ENCODE measurements around the gene DSCAML1.

DSCAML1 gene

DNA sequence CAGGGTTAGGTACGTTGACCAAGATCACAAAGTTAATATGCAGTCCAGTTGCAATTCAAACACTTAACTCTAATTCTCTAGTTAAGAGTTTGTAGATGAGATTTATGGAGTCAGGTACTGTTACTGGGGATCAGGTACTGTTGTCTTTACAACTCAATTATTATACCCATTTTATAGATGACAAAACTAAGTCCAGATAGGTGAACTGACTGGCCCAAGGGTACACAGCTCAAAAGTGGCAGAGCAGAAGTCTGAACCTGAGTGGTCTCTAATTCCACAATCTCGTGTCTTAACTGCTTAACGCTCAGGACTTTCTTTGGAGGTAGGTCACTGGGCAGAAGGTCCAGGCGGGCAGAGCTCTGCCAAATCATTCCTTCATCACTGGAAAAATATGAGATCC is 77.5 kb downstream of the DSCAML1 start:
- no peak for DNase-seq

DNA sequence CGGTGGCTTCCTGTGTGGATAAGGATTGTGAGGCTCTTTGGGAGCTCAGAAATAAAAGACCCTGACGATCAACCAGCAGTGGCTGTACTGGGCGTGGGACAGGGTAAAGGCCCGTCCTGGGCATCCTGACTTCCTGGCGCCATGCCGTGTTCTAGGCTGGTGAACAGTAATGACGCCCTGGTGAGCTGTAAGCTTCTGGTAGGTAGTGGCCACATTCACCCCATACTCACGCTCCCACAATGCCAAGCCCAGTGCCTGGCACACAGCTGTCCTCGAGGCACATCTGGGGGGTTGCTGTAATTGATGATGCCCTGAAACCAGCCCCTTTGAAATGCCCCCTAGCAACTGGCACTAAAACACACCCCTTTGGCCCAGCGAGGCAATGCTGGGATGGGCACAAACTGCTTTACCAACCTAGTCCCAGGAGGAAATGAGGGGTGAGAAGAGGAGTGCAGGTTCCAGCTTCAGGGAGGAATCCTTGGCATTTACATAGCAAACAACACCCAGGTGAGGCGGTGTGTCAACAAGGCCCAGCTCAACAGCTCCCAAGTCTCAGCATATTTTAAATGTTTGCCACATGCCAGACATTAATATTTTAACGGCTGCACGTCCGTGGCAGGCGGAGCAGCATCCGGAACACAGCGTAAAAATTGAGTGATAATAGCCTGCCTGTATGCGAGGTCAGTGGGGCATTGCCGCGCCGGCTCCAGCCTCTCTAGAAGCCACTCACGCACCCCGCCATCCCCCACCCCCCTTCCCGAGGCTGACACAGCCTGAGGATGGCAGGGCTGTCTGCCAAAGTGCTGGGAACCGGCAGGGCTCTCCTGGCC is 79.3 kb downstream of the DSCAML1 start:
- no peak for DNase-seq

DNA sequence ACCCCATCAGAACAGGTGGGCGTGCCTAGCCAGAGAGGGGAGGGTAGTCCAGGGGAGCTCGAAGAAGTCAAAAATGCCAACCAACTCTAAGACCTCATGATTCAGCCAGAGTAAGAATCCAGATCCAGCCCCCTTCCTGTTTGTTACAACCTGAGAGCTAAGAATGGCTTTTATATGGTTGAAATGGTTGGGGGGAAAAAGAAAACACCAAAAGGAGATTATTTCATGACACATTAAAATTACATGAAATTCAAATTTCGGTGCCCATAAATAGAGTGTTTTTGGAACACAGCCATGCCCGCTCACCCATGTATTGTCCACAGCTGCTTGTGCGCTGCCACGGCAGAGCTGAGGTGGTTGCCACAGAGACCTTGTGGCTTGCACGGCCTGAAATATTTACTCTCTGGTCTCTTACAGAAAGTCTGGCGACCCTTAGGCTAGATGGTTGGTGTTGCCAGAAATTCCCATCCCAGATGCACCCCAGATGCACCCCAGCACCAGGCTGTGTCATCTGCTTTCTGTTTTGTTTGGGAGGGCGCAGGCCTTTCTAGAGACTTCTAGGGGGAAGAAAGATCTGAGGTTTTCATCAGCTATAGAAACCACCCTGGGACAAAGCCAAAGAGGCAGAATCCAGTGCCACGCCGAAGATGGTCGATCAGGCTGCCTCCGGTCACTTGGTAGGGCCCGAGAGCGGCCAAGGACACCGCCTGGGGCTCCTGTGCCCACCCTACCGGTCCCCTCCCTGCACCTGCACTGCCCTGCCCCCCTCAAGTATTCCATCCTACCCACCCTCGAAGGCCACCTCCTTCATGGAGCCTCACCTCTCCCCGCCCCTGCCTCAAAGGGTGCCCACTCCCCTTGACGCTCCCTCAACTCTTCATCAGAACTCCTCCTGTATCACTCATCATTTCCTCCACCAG is 80.2 kb downstream of the DSCAML1 start:
- DNase-seq: no peak

DNA sequence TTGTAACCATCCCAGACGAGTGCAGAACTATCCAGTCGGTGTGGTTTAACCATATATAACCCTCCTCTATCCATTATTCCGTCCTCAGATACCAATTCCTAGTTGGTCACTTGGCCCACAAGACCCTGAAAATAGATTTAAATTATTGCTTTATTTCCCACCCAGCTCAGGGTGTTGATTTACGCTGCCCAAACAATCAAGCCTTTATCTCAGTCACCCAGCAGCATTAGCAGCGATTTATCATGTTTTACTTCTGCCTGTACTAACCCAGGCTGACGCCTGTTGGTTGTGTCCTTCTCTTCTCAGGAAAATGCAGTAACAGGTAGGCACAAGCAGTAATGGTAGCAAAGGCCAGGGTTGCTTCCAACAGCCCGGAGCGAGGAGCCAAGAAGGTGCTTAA is 81.2 kb downstream of the DSCAML1 start:
- DNase-seq: no peak

DNA sequence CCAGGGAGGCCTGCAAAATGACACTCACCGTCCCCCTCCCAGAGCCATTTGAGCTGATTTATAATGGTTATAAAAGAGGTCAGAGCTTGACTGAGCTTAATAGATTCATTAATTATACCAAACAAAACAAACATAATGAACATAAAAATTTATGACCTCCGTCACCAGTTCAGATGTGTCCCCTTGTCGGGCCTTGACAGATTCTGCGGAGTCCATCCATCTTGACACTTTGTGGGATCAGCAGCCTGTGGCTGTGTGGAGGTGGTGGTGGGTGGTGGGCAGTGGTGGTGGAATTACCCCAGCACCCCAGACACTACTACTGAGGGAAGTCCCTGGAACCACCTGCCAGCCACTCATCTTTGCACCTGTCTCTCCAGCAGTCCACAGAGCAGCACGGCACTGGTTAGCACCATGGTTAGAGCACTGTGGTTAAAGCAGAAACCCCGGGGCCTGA is 83.5 kb downstream of the DSCAML1 start:
- DNase-seq: no peak

DNA sequence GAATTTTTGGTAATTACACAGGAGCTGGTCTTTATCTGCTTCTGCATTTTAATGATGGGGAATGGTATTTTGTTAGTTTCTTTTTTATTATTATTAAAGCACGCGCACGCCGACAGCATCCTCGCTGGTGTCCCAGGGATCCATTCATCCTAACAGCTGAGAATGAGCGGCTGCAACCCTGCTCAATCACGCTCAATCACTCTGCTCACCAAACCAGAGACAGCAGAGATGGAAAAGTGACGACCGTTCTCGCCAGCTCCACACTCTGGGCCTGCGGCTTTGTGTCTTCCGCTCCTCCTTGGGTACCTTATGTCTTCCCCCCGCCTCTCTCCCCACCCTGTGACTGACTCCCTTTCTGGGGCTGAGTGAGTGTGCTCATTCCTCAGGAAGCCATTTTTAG is 84.5 kb downstream of the DSCAML1 start:
- no peak for DNase-seq

DNA sequence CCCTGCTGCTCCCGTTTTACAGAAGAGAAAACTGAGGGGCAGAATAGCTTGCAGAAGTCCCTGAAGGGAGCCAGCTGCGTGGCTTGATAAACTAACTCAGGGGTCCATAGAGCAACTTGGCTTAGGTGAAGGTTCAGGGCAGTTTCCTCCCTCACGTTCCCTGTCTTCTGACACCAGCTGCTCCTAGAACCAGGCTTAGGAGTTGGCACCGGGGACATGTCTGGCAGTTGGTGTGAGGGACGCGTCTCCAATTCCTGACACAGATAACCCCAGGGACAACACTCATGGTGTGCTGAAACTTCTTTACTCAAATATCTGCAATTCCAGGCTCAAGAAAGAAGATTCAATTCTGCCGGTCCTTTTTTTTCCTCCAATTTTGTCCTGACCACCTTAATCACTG is 85.7 kb downstream of the DSCAML1 start:
- DNase-seq: no peak

DNA sequence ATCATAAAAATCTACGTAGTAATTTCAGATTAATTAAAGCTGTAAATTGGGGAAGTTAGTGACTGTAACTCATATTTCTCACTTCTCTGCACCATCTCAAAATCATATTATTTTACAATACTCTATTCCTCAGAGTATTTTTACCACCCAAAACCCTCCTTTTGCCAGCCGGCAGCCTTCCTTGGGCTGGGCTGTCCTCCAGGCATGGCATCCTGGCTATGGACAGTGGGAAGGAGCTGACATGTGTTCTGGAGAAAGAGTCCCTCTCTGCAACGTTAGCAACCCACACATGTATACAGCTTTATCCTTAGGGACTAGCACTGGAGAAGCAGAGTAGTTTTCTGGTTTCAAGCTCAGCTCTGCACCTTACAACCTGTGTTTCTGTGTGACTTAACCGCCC is 86.8 kb downstream of the DSCAML1 start:
- no peak for DNase-seq

DNA sequence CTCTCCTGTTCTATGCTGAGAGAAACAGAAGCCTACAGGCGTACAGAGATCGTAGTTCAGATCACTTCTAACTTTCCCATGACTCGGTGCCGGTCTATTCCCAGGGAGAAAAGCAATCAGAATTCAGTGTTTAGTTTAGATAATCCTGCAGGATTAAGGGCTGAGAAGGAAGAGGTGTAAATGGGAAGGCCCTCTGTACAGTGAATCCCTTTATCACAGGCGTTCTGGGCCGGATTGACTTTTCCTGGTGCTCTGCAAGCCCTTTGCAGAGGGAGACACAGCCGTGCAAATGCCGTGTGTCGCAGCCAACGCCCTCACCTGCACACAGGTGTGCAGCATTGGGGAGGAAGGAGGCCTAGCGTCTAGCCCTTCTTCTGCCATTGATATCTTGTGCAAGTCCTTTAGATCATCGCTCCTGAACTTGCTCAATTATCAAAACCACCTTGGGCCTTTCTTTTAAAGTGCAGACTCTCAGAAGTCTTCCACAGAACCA is 90.6 kb downstream of the DSCAML1 start:
- no peak for DNase-seq

DNA sequence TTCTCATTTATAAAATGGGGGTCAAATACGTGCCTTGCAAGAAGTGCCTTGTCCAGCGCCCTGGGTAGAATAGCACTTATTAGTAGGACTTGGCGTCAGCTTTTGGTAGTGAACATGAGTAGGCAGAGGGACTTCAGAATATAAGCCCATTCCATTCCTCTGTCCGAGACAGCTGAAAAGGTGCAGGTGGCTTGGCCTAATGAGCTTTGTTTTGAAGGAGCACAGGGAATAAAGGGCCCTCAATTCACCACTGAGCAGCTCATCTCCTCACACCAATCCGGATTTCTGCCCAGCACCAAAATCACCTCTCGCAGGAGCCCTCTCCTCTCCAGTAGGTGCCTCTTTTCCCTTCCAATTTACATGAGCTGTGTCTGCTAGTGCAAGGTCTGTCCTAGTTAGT is 91.2 kb downstream of the DSCAML1 start:
- DNase-seq: no peak

DNA sequence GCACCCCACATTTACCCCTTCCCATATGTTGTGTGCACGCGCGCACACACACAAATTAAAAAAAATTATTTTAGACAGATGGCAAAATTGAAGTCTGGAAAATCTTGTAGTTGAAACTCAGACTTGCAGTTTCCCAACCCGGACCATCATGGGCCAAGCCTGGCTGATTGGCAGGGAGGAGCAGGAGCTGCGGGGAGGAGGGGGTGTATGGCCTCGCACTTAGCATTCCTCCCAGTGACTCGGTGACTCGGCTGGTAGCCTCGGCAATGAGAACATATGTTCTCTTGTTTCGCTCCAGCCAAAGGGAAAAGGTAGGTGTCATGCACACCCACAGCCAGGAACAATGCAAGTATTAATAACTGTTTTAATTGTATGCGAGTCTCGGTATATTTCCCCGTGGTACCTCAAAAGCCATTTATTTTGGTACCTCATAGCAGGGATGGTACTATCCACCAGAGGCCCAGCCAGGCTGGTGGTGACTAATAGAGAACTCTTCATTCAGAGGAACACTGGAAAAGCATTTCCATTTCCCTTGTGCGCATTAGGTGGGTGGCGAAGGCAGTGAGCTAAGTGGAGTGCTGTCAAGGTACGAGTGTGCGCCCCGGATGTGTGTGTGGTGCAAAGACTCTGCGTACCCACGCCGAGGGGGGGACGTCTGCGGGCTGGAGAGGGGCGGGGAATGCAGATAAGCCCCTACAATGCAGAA is 92.5 kb downstream of the DSCAML1 start:
- no peak for DNase-seq

DNA sequence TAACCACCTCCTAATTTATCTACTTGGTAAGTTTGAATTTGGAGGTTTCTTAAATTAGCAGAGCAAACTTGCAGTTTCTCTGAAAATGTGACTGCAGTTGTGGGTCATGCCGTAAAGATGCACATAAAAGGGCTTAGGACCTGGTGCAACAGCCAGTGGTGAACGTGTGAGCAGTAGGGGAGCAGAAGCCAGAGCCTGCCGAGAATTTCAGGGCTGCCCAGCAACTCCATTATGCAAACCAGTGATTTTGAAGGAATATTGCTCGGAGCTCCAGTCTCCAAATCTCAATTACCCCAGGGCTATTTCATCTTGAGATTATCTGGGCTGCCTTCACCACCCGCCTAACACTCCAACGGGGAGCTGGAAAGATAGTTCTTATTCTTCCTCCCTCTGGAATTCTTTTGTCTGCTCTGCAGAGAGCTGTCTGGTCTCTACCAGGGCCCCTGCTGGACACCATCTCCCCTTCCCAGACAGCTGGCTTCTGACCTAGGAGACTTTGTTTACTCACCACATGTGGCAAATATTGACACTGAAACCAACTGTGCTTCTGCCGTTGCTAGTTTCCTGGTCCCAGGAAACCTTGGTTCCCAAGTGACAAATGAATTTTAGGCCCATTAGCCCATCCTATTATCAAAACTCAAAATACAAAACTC is 93.9 kb downstream of the DSCAML1 start:
- DNase-seq: no peak

DNA sequence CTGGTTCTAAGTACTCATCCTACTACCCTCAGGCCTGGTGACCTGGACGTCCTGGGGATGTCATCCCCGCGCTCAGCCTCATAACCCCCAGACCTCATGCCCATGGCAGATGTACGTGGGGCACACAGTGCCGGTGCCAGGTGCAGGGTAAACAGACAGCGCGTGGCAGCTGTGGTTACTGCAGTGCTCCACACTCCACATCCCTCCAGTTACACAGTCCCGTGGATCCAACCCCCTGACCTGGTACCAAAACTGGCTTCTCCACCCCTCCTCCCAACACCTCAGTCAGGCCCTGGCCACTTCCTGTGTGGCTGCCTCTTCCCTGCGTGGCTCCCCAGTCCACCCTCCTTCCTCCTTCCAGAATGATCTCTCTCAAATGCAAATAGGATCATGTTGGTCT is 95.2 kb downstream of the DSCAML1 start:
- no peak for DNase-seq

DNA sequence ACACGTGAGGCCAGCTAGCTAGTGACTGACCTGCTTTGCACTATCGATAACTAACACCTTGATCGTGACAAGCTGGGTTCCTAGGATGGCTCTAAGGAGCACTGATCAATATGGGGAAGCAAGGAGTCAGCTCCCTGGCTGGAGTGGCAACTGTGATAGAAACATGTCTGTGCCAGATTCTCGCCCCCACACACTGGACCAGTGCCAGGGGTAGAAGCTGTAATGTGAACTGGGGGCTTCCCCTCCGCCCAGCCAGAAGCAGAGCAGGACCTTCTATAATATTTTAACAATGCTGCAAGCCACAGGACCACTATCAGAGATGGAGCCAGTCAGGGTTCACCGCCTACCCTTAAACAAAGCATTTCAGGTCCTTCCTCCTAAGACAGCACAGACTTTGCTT is 96.5 kb downstream of the DSCAML1 start:
- no peak for DNase-seq

DNA sequence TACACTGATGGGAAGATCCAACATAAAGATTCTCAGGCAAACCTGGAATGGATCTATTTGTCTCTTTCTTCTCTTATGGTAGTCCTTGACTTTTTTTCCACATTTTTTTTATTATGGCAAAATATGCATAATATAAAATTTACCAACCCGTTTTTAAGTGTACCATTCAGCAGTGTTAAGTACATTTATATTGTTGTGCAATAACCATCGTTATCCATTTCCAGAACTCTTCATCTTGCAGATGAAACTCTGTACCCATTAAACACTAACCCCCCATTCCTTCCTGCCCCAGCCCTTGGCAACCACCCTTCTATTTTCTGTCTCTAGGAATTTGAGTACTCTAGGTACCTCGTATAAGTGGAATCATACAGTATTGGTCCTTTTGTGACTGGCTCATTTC is 99.7 kb downstream of the DSCAML1 start:
- DNase-seq: no peak

DNA sequence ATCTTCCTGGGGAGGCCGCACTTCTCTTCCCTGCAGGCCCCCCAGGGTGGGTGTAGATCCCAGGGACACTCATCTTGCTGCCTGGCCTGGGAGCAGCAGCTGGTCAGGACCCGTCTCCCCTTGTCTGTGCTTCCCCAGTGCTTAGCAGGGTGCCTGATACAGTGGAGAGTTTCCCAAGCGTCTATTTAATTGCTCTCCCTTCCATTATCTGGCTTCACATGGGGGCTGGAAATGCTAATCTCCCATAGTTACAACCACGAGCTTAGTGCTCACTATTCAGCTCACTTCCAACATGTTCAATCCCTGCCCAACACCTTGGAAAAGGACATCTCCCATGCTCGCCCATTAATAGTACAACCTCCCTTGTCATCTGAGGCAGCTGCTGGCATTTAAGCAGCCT is 100.5 kb downstream of the DSCAML1 start:
- no peak for DNase-seq

DNA sequence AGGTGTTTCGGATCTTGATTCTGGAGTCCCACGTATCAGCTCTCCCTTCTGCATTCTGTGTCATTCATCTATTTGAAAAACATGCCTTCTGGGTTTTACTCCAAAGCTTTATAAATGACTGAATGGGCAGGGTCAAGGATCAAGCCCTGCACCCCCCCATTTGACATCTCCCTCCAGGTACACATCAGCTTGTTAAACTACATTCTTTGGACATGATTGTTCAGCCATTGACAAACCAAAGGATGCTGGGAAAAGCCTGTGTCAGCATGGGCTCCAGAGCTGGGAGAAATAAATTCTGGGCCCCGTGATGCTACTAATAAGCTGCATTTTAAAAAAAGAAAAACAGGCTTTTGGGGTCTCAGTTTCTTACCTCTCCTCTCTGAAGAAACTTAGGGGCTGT is 103.7 kb downstream of the DSCAML1 start:
- DNase-seq: no peak

DNA sequence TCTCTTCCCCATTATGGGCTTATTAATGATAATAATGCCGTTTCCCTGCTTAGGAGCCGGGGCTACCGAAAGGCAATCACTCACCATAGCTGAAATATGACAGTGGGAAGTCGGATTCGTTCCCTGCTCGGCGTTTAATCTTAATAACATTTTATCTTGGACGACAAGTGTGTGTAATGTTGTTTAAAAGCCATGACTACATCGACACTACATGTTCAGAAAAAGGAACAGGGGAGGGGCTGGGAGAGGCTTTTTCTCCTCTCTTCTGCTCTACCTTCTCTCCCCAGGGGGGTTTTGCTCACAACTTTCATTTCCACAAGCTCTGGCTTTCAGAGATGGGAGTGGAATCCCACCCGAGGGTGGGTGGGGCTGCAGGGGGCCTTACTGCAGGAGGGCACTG is 105.5 kb downstream of the DSCAML1 start:
- DNase-seq: no peak

DNA sequence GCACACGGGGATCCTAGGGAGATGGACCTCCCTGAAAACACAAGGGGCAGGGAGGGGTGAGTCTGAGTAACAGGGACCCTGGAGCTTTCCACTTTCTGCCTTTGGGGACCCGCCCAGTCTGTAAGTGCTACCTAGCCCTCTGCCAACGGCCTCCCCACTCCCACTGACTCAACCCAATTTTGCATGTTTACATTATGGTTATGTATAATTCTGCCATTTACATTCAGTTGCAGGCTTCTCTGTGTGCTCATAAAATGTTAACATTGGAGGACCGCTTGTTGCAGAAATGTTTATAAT is 105.8 kb downstream of the DSCAML1 start:
- DNase-seq: no peak

DNA sequence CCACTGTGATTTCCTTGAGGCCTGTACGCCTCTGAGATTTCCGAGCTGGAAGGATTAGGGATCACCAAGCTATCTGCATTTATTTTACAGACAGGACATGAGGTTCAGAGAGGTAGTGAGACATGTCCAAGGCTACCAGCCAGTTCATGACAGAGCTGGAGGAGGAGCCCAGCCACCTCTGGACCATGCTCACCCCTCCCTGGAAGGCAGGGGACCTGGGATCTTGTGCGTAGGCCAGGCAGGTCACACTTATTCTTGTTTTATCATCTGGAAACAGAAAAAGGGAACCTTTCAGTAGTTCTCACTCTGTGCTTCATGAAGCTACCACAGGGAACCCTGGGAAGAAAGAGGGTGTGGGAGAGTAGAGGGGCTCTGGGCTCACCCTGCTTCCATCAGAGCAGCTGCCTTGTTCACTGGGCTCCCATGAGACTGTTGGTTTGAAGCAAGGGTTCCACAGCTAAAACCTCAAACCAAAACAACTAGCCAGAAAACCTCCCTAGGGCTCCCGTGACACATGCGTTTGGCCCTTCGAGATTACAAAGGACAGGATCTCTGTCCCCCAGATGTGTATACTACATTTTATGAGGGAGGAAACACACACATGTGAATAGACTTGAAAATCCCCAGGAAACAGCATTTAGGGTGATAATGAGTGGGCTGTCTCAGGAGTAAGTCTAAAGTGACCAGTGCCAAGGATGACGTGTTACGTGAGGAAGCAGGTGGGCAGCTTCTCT is 106.4 kb downstream of the DSCAML1 start:
- DNase-seq: no peak

DNA sequence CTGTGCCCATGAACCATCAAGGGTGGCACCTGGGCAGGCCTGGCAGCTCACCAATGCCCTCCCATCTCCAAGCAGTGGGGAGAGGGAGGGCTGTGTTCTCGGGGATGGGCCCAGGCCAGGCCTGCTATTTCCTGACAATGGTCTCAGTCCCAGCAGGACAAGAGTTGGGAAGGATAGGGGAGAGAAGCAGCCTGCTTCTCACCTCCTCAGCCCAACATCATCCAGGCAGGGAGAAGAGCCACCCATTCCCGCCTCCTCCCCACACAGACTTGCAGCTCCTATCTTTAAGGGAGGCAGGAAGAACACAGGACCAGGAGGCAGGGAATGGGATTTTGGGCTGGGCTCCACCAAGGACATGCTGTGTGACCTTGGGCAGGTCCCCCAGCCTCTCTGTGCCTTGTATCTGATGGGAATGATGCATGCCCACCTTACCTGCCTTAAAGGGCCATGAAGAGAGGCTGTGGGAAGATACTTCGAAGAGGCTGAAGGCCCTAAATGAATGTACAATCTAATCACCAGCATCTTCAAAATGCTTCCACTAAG is 108.7 kb downstream of the DSCAML1 start:
- no peak for DNase-seq

DNA sequence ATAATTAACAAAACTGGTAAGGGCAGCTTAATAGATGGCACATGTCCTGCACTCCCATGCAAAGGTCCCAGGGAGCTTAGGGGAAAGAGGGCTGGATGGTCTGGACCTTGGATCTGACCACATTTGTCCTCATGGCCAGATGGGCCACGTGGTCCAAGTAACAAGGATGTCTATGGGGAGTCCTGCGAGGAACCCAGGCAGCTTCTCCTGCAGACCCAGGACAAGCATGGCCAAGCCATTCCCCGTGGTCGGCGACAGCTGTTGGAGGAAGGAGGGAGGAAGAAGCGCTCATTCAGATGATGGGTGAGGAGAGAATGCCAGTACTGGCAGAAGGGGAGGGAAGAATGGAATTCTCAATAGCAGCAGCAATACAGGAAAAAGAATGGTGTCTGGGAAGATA is 109.2 kb downstream of the DSCAML1 start:
- DNase-seq: no peak
